Panc1 (cell line): ENCODE data around the gene TMEM235. TPM values are rescaled to one million over a fixed set of nuclear protein-coding genes. Genes with fewer than 3 reads are reported as not detected.

ENCODE experiments used
- ATAC-seq: fragments of 200-7000 bp; cut with Tn5 transposase; 2 replicates; pipeline ENCODE4 v1.9.1; 2020; ENCODE audit warnings: mild to moderate bottlenecking, moderate library complexity
- BruUV-seq: library from RNA; stranded (reverse); fragments of 400-500 nt; replicated peaks from 2 replicates; lab custom pipeline; 2021; lab: Mats Ljungman, UMichigan
- CTCF ChIA-PET: fragments of 300-600 bp; sonication (Branson Sonifier 250); formaldehyde crosslinking; loops from one replicate; lab custom pipeline; 2022; ENCODE audit warnings: antibody characterized with exemption; lab: Charles Lee
- POLR2A ChIA-PET: fragments of 300-600 bp; sonication (Branson Sonifier 250); formaldehyde crosslinking; loops from one replicate; lab custom pipeline; 2022; ENCODE audit warnings: antibody characterized with exemption; lab: Charles Lee
- DNase-seq: peaks from one replicate; pipeline ENCODE4 v3.0.0-alpha.2; 2010; ENCODE audit warnings: low read depth, low spot score
- H3K27ac ChIP-seq: 2 replicates; pipeline ENCODE4 v1.5.1; 2011; ENCODE audit warnings: mild to moderate bottlenecking, low read length, inconsistent platforms
- H3K27me3 ChIP-seq: fragments of 200-500 bp; sonication (Bioruptor generic); 2 replicates; pipeline ENCODE4 v1.6.0; 2014; ENCODE audit warnings: low read length, inconsistent platforms; ENCODE audit not compliant: control insufficient read depth, insufficient read depth
- H3K36me3 ChIP-seq: fragments of 200-500 bp; sonication (Bioruptor generic); 2 replicates; pipeline ENCODE4 v1.5.1; 2014; ENCODE audit warnings: inconsistent platforms, mild to moderate bottlenecking, low read length, moderate library complexity; ENCODE audit not compliant: control insufficient read depth, insufficient read depth
- H3K4me1 ChIP-seq: 2 replicates; pipeline ENCODE4 v1.5.1; 2011; ENCODE audit warnings: inconsistent platforms, mild to moderate bottlenecking, low read length, moderate library complexity; ENCODE audit not compliant: control insufficient read depth, insufficient read depth
- H3K4me3 ChIP-seq, 2 experiments: 2 replicates each; pipeline ENCODE4 v1.5.1; 2011 to 2012; ENCODE audit warnings: low read depth in 2 of 2, low read length in 2 of 2, mild to moderate bottlenecking in 2 of 2, inconsistent platforms in 1 of 2, moderate library complexity in 1 of 2
- H3K9me3 ChIP-seq: fragments of 200-500 bp; sonication (Bioruptor generic); 2 replicates; pipeline ENCODE4 v1.5.1; 2014; ENCODE audit warnings: low read depth, mild to moderate bottlenecking, inconsistent platforms, low read length, moderate library complexity; ENCODE audit not compliant: control insufficient read depth, insufficient read depth
- CTCF ChIP-seq: fragments of 450-650 bp; IDR thresholded peaks from 2 replicates; pipeline ENCODE4 v1.5.1; 2017; ENCODE audit warnings: mild to moderate bottlenecking
- POLR2AphosphoS5 ChIP-seq: IDR thresholded peaks from 2 replicates; pipeline ENCODE4 v1.6.1; 2012; ENCODE audit warnings: mild to moderate bottlenecking, low read depth, low read length, moderate library complexity
- REST ChIP-seq, 2 experiments: IDR thresholded peaks; 2 replicates each; pipeline ENCODE4 v1.6.1; 2011 to 2012; ENCODE audit warnings: low read depth in 2 of 2, control low read depth in 1 of 2, low read length in 1 of 2, mild to moderate bottlenecking in 1 of 2, moderate library complexity in 1 of 2; ENCODE audit not compliant: insufficient read depth in 1 of 2
- SIN3A ChIP-seq: IDR thresholded peaks from 2 replicates; pipeline ENCODE4 v1.6.1; 2012; ENCODE audit warnings: low read depth, mild to moderate bottlenecking, low read length, moderate library complexity, borderline replicate concordance; ENCODE audit not compliant: insufficient read depth
- TCF7L2 ChIP-seq: IDR thresholded peaks from 2 replicates; pipeline ENCODE4 v1.6.1; 2011; ENCODE audit warnings: mild to moderate bottlenecking, low read depth, low read length, inconsistent platforms
- in situ Hi-C: cut with HindIII; loops from 2 replicates; pipeline ENCODE4 v1.10.0; 2016; ENCODE audit warnings: low sequenced_read_pairs, low pct_unique_long_range_greater_than_20kb
- intact Hi-C: fragments of 100-400 bp; cut with micrococcal nuclease; formaldehyde crosslinking; loops from one replicate; pipeline ENCODE4 v1.10.0; 2022; ENCODE audit not compliant: unreplicated experiment
- total RNA-seq: library from RNA; stranded (reverse); gene quantifications from one replicate; pipeline ENCODE4 v1.2.1, GENCODE V29; 2021; ENCODE audit not compliant: unreplicated experiment

TMEM235 gene
- total RNA-seq, 1 experiment from 2014 or later = not detected

- ATAC-seq (no peak), DNase-seq (no peak)
- no peaks in the 10 kb centered on the region for H3K27me3 ChIP-seq
- no TSS peak for BruUV-seq
- H3K36me3 ChIP-seq = no peaks in the 10 kb centered on the region
- H3K4me1 ChIP-seq = peaks cover 38% of the 10 kb centered on the region
- H3K9me3 ChIP-seq = no peaks in the 10 kb centered on the region
- TF ChIP-seq TCF7L2 (no peak), SIN3A (no peak), POLR2AphosphoS5 (no peak), CTCF (no peak), REST (IDR thresholded peaks at IDR 0.05; ENCODE audit: insufficient read depth in 1 of 2, low read depth in 2 of 2, low read length in 1 of 2) (no peak)
- CTCF ChIA-PET = interaction anchor here (0.6 to 0.7 kb wide), 2 partner anchors 16 to 45 kb away, joined by 3 read pairs; no protein-coding TSS in a partner anchor
- H3K27ac ChIP-seq = no peak overlapping the region
- no peak overlapping the region for H3K4me3 ChIP-seq
- intact Hi-C loops (no loop called here), in situ Hi-C loops (no loop called here)
- POLR2A ChIA-PET = no interaction called here
These were observed 36.0 kb downstream of the TMEM235 start for GRCh38 chr17:78267253-78268073.

- CTCF ChIA-PET = interaction anchor here (0.7 to 1.1 kb wide), 2 partner anchors 19 to 76 kb away, joined by 4 to 8 read pairs; no protein-coding TSS in a partner anchor
- Histone ChIP-seq H3K36me3 (no peaks in the 10 kb centered on the region), H3K4me3 (no peak overlapping the region), H3K9me3 (no peaks in the 10 kb centered on the region), H3K4me1 (peaks cover 37% of the 10 kb centered on the region), H3K27ac (no peak overlapping the region), H3K27me3 (no peaks in the 10 kb centered on the region)
- BruUV-seq = no TSS peak
- TF ChIP-seq POLR2AphosphoS5 (no peak), SIN3A (no peak), CTCF (no peak), REST (IDR thresholded peaks at IDR 0.05; ENCODE audit: insufficient read depth in 1 of 2, low read depth in 2 of 2, low read length in 1 of 2) (no peak), TCF7L2 (no peak)
- ATAC-seq (no peak), DNase-seq (no peak)
- intact Hi-C loops = no loop called here
- in situ Hi-C loops = no loop called here
- POLR2A ChIA-PET = interaction anchor here (0.5 kb wide), 1 partner anchor 69 kb away, joined by 4 read pairs; no protein-coding TSS in a partner anchor
These were observed 36.9 kb downstream of the TMEM235 start for GRCh38 chr17:78268191-78268874.
